OCI-LY7 (cell line): ENCODE data around the gene GALNT10.

ENCODE experiments used
- EZH2phosphoT487 ChIP-seq: fragments of 200-600 bp; sonication (generic); IDR thresholded peaks from 2 replicates; pipeline ENCODE4 v1.6.1; 2018; ENCODE audit warnings: low read depth, borderline replicate concordance, mild to moderate bottlenecking, mixed run types, antibody characterized with exemption, low read length, moderate library complexity, mixed read lengths
- TF ChIP-seq, protein P1 (sequence below): fragments of 200-600 bp; sonication (generic); conservative IDR thresholded peaks from 2 replicates; pipeline ENCODE4 v1.5.1; 2014; ENCODE audit warnings: mild to moderate bottlenecking, antibody characterized with exemption, low read length, moderate library complexity, mixed read lengths

GRCh38 chr5:154222414-154222813 is 31.9 kb downstream of the GALNT10 start:
- TF ChIP-seq, protein P1, sequence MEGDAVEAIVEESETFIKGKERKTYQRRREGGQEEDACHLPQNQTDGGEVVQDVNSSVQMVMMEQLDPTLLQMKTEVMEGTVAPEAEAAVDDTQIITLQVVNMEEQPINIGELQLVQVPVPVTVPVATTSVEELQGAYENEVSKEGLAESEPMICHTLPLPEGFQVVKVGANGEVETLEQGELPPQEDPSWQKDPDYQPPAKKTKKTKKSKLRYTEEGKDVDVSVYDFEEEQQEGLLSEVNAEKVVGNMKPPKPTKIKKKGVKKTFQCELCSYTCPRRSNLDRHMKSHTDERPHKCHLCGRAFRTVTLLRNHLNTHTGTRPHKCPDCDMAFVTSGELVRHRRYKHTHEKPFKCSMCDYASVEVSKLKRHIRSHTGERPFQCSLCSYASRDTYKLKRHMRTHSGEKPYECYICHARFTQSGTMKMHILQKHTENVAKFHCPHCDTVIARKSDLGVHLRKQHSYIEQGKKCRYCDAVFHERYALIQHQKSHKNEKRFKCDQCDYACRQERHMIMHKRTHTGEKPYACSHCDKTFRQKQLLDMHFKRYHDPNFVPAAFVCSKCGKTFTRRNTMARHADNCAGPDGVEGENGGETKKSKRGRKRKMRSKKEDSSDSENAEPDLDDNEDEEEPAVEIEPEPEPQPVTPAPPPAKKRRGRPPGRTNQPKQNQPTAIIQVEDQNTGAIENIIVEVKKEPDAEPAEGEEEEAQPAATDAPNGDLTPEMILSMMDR, result no peak
- no peak for TF ChIP-seq EZH2phosphoT487
